ENCODE data around the gene OR2A12.

DNA sequence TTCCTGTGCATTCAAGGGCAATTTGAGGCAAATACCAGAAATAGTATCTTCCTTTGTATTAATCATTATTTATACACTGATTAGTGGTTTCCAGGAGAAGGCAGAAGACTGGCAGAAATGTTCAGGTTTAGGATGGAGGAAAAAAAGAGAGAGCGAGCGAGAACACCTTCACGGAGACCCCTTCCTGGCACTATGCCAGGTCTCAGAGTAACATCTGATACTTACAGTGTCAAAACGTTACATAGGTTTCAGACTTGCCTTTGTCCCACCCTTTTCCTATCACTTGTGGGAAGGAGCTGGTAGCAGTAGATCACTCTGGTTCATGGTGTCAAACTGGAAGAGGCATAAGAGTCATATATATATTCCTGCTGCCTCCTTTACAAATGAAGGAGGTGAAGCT is 652 bp downstream of the OR2A12 start:
- TF ChIP-seq, protein P1, sequence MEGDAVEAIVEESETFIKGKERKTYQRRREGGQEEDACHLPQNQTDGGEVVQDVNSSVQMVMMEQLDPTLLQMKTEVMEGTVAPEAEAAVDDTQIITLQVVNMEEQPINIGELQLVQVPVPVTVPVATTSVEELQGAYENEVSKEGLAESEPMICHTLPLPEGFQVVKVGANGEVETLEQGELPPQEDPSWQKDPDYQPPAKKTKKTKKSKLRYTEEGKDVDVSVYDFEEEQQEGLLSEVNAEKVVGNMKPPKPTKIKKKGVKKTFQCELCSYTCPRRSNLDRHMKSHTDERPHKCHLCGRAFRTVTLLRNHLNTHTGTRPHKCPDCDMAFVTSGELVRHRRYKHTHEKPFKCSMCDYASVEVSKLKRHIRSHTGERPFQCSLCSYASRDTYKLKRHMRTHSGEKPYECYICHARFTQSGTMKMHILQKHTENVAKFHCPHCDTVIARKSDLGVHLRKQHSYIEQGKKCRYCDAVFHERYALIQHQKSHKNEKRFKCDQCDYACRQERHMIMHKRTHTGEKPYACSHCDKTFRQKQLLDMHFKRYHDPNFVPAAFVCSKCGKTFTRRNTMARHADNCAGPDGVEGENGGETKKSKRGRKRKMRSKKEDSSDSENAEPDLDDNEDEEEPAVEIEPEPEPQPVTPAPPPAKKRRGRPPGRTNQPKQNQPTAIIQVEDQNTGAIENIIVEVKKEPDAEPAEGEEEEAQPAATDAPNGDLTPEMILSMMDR (conservative IDR thresholded peaks at IDR 0.05; ENCODE audit: low read length), result no peak
- no peak for TF ChIP-seq EZH2phosphoT487 (IDR thresholded peaks at IDR 0.05; ENCODE audit: borderline replicate concordance)

Measured in Loucy (cell line).